Muscle layer of colon (tissue), 2 donors: ENCODE measurements around the gene MGRN1.
"Not testable (repeated sequence)": the region's sequence is repeated elsewhere in the genome, so short reads cannot be mapped to it uniquely, and the experiment has no call there.

Experiments
- H3K27ac ChIP-seq: one replicate; pipeline ENCODE4 v1.7.0; 2013; ENCODE audit warnings: low read depth, mild to moderate bottlenecking, low read length, moderate library complexity
- H3K27me3 ChIP-seq, 2 donors: one replicate each; pipeline ENCODE4 v1.7.0; 2013; ENCODE audit warnings: low read length in 2 of 2, mild to moderate bottlenecking in 2 of 2; ENCODE audit not compliant: insufficient read depth in 2 of 2, control insufficient read depth in 1 of 2
- H3K36me3 ChIP-seq: one replicate; pipeline ENCODE4 v1.7.0; 2013; ENCODE audit warnings: mild to moderate bottlenecking, low read length; ENCODE audit not compliant: insufficient read depth
- H3K4me1 ChIP-seq: one replicate; pipeline ENCODE4 v1.7.0; 2013; ENCODE audit warnings: mild to moderate bottlenecking, low read length; ENCODE audit not compliant: insufficient read depth
- H3K4me3 ChIP-seq, 2 donors: one replicate each; pipeline ENCODE4 v1.7.0; 2013; ENCODE audit warnings: low read length in 2 of 2, low read depth in 1 of 2, mild to moderate bottlenecking in 1 of 2, moderate library complexity in 1 of 2
- H3K9ac ChIP-seq: one replicate; pipeline ENCODE4 v1.7.0; 2013; ENCODE audit warnings: low read length
- H3K9me3 ChIP-seq: one replicate; pipeline ENCODE4 v1.7.0; 2013; ENCODE audit warnings: mild to moderate bottlenecking, low read length
- donor health status: abdominal sarcoma.
- donor health status: Adenocarcinoma of cecum.

MGRN1 gene

GRCh38 chr16:4649744-4650442 lies 25.3 kb downstream of the MGRN1 start:
- H3K4me1 ChIP-seq: no peaks in the 10 kb centered on the region
- peaks cover 48% of the 10 kb centered on the region for H3K36me3 ChIP-seq

GRCh38 chr16:4650443-4651074 lies 25.9 kb downstream of the MGRN1 start:
- not testable (repeated sequence) for H3K4me1 ChIP-seq, H3K27ac ChIP-seq, H3K27me3 ChIP-seq, H3K4me3 ChIP-seq, H3K9ac ChIP-seq, H3K9me3 ChIP-seq
- H3K36me3 ChIP-seq: peaks cover 54% of the 10 kb centered on the region

More at GRCh38 chr16:4649744-4650442, 25.3 kb downstream of the MGRN1 start:
- no peaks in the 10 kb centered on the region for H3K9me3 ChIP-seq
- no peak overlapping the region for H3K9ac ChIP-seq
- H3K27ac ChIP-seq: no peak overlapping the region
- H3K4me3 ChIP-seq: no peak overlapping the region
- H3K27me3 ChIP-seq: no peaks in the 10 kb centered on the region

- Histone ChIP-seq H3K9me3 (no peaks in the 10 kb centered on the region), H3K4me1 (no peaks in the 10 kb centered on the region), H3K36me3 (peaks cover 57% of the 10 kb centered on the region), H3K27ac (no peak overlapping the region), H3K27me3 (no peaks in the 10 kb centered on the region), H3K4me3 (no peak overlapping the region), H3K9ac (no peak overlapping the region)
Measured at GRCh38 chr16:4651827-4652226, 27.2 kb downstream of the MGRN1 start.

GRCh38 chr16:4652561-4652960 lies 27.9 kb downstream of the MGRN1 start:
- no peak overlapping the region for H3K27ac ChIP-seq
- H3K36me3 ChIP-seq: peaks cover 64% of the 10 kb centered on the region
- no peaks in the 10 kb centered on the region for H3K4me1 ChIP-seq
- no peaks in the 10 kb centered on the region for H3K9me3 ChIP-seq
- H3K9ac ChIP-seq: no peak overlapping the region
- H3K4me3 ChIP-seq: no peak overlapping the region
- no peaks in the 10 kb centered on the region for H3K27me3 ChIP-seq

GRCh38 chr16:4654011-4654963 lies 29.7 kb downstream of the MGRN1 start:
- H3K36me3 ChIP-seq: peaks cover 64% of the 10 kb centered on the region
- no peak overlapping the region for H3K9ac ChIP-seq
- no peak overlapping the region for H3K27ac ChIP-seq

GRCh38 chr16:4654964-4655590 lies 30.5 kb downstream of the MGRN1 start:
- H3K9me3 ChIP-seq: no peaks in the 10 kb centered on the region
- H3K4me1 ChIP-seq: no peaks in the 10 kb centered on the region
- no peak overlapping the region for H3K9ac ChIP-seq
- H3K27me3 ChIP-seq: no peaks in the 10 kb centered on the region
- no peak overlapping the region for H3K4me3 ChIP-seq
- peaks cover 60% of the 10 kb centered on the region for H3K36me3 ChIP-seq
- H3K27ac ChIP-seq: no peak overlapping the region

More at GRCh38 chr16:4654011-4654963, 29.7 kb downstream of the MGRN1 start:
- H3K4me3 ChIP-seq: no peak overlapping the region
- H3K27me3 ChIP-seq: no peaks in the 10 kb centered on the region
- no peaks in the 10 kb centered on the region for H3K4me1 ChIP-seq
- no peaks in the 10 kb centered on the region for H3K9me3 ChIP-seq

- peaks cover 55% of the 10 kb centered on the region for H3K36me3 ChIP-seq
- H3K9ac ChIP-seq: no peak overlapping the region
- H3K4me3 ChIP-seq: no peak overlapping the region
- no peaks in the 10 kb centered on the region for H3K9me3 ChIP-seq
- no peaks in the 10 kb centered on the region for H3K27me3 ChIP-seq
- H3K27ac ChIP-seq: no peak overlapping the region
- H3K4me1 ChIP-seq: no peaks in the 10 kb centered on the region
Measured at GRCh38 chr16:4655801-4656200, 31.2 kb downstream of the MGRN1 start.

- no peaks in the 10 kb centered on the region for H3K4me1 ChIP-seq
- H3K9ac ChIP-seq: no peak overlapping the region
- no peak overlapping the region for H3K27ac ChIP-seq
- no peaks in the 10 kb centered on the region for H3K27me3 ChIP-seq
- H3K9me3 ChIP-seq: no peaks in the 10 kb centered on the region
- H3K4me3 ChIP-seq: no peak overlapping the region
- peaks cover 50% of the 10 kb centered on the region for H3K36me3 ChIP-seq
Measured at GRCh38 chr16:4656221-4656620, 31.6 kb downstream of the MGRN1 start.

GRCh38 chr16:4656695-4657686 lies 32.4 kb downstream of the MGRN1 start:
- Histone ChIP-seq H3K9ac (no peak overlapping the region), H3K4me3 (no peak overlapping the region), H3K27me3 (no peaks in the 10 kb centered on the region), H3K36me3 (peaks cover 44% of the 10 kb centered on the region), H3K4me1 (no peaks in the 10 kb centered on the region), H3K27ac (no peak overlapping the region), H3K9me3 (no peaks in the 10 kb centered on the region)
